HG02973 (cell line): ENCODE measurements around the gene SDK1.
"Not testable (repeated sequence)": the region's sequence is repeated elsewhere in the genome, so short reads cannot be mapped to it uniquely, and the experiment has no call there.

Experiments used
- ATAC-seq: cut with Tn5 transposase; IDR thresholded peaks from one replicate; pipeline ENCODE4 v1.9.1; 2021; ENCODE audit warnings: moderate library complexity; ENCODE audit not compliant: unreplicated experiment

The SDK1 gene

GRCh38 chr7:4227105-4228010 is 926.3 kb downstream of the SDK1 start:
- ATAC-seq = no peak

DNA sequence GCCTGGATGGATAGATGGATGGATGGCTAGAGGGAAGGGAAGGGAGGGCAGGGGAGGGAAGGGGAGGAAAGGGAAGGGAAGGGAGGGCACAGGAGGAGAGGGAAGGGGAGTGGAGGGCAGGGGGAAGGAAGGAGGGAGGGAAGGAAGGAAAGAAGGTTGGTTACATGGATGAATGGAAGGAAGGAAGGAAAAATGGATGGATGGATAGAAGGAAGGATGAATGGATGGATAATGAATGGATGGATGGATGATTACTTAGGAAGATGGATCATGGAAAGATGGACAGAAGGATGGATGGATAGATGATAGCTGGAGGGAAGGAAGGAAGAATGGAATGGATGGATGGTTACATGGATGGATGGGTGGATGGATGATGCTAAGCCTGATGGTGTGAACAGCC is 929.3 kb downstream of the SDK1 start:
- ATAC-seq = no peak

DNA sequence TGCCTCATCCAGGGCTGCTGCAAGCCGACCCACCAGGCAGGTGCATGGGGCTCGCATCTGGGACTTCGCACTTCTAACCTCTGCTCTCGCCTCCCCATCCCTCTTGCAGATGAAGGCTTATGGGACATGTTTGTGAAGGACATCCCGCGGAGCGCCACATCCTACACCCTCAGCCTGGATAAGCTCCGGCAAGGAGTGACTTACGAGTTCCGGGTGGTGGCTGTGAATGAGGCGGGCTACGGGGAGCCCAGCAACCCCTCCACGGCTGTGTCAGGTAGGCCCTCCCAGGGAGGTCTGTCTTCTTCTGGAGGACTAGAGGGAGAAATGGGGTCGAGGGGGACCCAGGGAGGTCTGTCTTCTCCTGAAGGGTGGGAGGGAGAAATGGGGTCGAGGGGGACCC is 932.1 kb downstream of the SDK1 start:
- ATAC-seq = no peak

- no peak for ATAC-seq
These were observed 932.8 kb downstream of the SDK1 start for GRCh38 chr7:4233621-4234497.

DNA sequence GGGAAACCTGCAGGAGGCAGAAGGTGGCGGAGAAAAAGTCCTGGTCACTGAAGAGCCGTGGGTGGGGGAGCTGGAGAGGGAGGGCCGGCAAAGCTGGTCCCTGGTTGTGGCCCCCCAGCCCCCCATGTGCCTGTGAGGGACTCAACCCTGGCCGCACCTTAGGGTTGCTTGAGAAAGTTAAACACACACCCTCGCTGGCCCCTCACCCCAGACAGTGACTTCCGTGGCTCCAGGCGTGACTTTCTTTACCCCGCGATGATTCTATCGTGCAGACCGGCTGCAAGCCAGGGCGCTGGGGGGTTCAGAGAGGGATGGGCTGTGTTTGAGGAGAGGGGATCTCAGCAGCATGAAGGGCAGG is 933.4 kb downstream of the SDK1 start:
- no peak for ATAC-seq

DNA sequence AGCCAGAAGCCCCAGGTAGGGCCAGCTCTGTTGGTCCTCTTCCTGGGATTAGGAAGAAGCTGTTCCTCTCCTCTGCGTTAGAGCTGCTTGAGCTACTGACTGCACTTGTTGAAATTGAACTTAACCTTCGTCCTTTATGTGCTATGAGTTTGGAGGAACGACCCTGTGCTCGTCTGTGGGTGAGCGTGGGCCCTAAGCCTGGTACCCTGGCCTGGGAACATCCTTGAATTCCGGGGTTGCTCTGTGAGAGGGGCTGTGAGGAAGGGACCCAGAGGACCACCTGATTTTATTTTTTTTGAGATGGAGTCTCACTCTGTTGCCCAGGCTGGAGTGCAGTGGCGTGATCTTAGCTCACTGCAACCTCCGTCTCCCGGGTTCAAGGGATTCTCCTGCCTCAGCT is 933.8 kb downstream of the SDK1 start:
- ATAC-seq = no peak

GRCh38 chr7:4235596-4235995 is 934.5 kb downstream of the SDK1 start:
- no peak for ATAC-seq

- no peak for ATAC-seq
These were observed 935.3 kb downstream of the SDK1 start for GRCh38 chr7:4236389-4236788.

GRCh38 chr7:4236873-4237272 is 935.8 kb downstream of the SDK1 start:
- ATAC-seq = not testable (repeated sequence)

DNA sequence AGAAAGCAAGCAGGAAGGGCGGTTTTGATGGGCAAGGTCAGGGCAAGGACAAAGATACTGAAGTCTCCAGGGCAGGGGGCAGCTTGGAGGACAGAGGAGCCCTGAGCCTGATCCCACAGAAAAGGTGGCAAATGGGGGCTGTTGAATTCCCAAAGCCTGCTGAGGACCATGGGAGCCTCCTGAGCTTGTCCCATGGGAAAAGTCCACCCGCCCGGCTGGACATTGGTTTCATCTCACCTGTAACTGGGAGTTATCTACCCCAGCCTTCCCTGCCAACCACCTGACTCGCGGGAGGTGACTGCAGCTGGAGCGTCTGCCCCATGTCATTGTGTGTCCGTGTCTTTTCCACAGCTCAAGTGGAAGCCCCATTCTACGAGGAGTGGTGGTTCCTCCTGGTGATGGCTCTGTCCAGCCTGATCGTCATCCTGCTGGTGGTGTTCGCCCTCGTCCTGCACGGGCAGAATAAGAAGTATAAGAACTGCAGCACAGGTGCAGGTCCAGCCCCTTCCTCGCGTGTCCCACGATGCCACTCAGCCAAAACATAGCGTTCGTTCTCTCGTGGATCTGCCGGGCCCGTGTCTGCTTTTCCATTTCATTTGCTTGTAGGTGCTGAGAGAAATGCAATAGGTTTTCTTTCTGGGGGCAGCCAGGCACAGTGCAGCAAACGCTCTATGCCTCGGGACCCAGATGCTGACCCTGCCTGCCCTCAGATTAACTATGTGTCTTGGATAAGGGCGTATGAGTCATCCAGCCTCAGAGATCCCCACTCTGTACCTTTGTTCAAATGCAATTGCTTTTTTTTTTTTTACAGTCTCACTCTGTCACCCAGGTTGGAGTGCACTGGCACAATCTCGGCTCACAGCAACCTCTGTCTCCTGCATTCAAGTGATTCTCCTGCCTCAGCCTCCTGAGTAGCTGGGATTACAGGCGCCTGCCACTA is 936.5 kb downstream of the SDK1 start:
- no peak for ATAC-seq

- ATAC-seq = no peak
These were observed 937.8 kb downstream of the SDK1 start for GRCh38 chr7:4238861-4239260.

- no peak for ATAC-seq
These were observed 939.0 kb downstream of the SDK1 start for GRCh38 chr7:4240042-4240441.

DNA sequence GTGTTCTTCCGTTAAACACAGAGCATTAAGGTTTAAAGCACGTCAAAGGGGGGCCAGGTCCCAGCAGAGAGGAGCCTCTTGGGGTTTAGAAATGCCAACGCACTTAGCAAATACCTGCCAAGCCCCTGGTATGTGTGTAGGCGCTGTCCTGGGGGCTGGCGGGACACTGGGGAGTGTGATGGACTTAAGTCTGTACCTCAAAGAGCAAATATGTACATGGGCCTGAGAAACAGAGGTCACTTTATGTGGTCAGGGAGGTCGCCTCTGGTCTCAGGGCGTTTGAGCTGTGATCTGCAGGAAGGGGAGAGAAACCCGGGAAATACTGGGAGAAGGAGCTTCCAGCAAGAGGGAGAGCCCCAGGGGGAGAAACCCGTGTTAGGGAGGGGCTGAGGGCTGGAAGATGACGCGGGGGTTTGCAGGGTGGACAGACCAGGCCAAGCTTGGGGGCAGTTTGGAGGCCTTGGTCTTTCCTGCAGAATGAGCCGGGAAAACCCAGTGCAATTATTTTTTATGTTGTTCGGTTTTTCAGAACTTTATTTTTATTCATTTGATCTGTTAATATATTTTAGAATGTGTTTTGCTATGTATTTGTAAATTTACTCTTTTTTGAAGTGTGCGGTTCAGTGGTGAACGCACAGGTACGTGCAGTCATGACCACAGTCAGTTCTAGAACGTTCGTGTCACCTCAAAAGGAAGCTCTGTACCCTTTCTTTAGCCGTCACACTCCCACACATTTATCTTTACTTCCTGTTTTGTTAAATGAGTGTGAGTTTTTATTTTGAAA is 939.7 kb downstream of the SDK1 start:
- ATAC-seq = no peak

GRCh38 chr7:4241304-4241612 is 940.2 kb downstream of the SDK1 start:
- ATAC-seq = no peak

- no peak for ATAC-seq
These were observed 940.7 kb downstream of the SDK1 start for GRCh38 chr7:4241791-4242190.

DNA sequence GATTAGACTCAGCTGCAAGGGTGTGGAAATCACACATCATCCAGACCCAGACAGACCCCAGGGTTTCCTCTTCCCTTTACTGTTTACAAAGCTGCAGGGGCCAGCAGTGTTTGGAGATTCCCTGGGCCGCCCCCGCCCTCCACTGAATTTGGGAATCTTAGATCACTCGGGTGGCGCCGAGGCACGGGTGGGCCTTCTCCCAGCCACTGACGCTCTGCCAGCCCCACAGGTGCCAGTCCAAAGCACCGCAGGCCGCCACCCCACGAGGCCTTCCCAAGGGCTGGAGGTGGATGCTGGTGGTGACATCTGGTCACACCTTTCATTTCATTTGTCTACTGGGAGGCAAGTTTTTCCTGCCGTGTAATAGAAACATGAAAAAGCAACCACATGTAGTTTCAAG is 941.7 kb downstream of the SDK1 start:
- ATAC-seq = no peak

DNA sequence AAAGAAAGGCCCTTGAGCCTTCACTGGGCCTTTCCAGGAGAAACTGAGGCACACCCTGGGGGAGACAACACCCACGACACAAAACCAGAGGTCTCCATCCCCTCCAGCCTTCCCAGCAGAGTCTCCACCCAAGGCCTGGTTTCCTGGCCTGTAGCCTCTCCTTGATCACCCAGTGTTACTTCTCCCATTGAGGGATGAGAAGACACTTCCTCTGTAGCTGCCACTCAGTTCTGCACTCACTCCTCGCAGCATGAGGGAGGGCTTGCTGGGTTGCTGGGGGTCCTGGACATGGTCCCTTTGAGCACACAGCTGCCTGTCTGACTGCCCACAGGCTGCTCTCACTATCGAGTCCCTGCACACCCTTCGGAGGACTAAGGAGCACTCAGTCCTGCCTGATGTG is 943.0 kb downstream of the SDK1 start:
- no peak for ATAC-seq

- ATAC-seq = no peak
These were observed 943.6 kb downstream of the SDK1 start for GRCh38 chr7:4244635-4245034.

DNA sequence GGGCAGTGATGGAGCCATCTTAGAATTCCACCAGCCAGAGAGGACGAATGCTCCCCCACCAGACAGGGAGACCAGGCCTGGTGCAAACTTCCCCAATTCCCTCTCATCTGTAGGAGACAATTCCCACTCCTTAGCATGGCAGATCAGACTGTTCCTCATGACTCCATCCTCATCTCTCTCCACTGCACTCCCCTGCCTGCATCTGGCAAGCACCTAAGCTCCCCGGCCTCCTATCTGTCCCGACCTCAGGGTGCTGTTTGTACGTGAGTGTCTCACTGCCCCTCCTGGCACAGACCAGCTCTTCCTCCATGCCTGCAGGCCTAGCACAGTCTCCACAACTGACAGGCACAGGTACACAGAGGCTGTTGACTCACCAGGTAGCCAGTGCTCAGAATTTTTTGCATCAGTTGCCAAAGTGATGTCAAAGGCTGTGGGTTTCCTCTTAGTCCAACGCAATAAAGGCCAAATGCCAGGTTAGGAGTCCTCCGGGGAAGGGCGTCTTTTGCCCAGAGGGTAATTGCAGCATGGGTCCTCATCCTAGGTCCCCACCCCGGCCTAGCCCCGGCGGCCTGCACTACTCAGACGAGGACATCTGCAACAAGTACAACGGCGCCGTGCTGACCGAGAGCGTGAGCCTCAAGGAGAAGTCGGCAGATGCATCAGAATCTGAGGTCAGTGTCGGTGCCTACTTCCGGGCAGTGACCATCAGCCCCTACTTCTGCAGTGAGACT is 944.2 kb downstream of the SDK1 start:
- no peak for ATAC-seq
